MM.1S (cell line): ENCODE measurements around the gene TSPO2.

ENCODE experiments used
- EZH2 ChIP-seq: fragments of 300-600 bp; sonication (generic); optimal IDR thresholded peaks from 2 replicates; pipeline ENCODE3; 2017; ENCODE audit warnings: low read depth, mild to moderate bottlenecking, antibody characterized with exemption, low read length, mixed read lengths
- TF ChIP-seq, protein P1 (sequence below): fragments of 300-600 bp; sonication (generic); IDR thresholded peaks from 2 replicates; pipeline ENCODE4 v1.5.1; 2016; ENCODE audit warnings: antibody characterized with exemption, low read length, mixed read lengths

GRCh38 chr6:41058783-41059181, 16.5 kb downstream of the TSPO2 start:
- TF ChIP-seq, protein P1, sequence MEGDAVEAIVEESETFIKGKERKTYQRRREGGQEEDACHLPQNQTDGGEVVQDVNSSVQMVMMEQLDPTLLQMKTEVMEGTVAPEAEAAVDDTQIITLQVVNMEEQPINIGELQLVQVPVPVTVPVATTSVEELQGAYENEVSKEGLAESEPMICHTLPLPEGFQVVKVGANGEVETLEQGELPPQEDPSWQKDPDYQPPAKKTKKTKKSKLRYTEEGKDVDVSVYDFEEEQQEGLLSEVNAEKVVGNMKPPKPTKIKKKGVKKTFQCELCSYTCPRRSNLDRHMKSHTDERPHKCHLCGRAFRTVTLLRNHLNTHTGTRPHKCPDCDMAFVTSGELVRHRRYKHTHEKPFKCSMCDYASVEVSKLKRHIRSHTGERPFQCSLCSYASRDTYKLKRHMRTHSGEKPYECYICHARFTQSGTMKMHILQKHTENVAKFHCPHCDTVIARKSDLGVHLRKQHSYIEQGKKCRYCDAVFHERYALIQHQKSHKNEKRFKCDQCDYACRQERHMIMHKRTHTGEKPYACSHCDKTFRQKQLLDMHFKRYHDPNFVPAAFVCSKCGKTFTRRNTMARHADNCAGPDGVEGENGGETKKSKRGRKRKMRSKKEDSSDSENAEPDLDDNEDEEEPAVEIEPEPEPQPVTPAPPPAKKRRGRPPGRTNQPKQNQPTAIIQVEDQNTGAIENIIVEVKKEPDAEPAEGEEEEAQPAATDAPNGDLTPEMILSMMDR: no peak
- TF ChIP-seq EZH2: no peak
